SIG-M5 (cell line): ENCODE measurements around the gene LAMTOR5.
"Not testable (repeated sequence)": the region's sequence is repeated elsewhere in the genome, so short reads cannot be mapped to it uniquely, and the experiment has no call there.

Experiments used
- DNase-seq: peaks from one replicate; lab custom pipeline; 2025; lab: John Stamatoyannopoulos, UW

LAMTOR5 gene

GRCh38 chr1:110426854-110427253, 19.4 kb upstream of the LAMTOR5 start:
- no peak for DNase-seq

- no peak for DNase-seq
These were observed 18.2 kb upstream of the LAMTOR5 start for GRCh38 chr1:110425612-110426152.

GRCh38 chr1:110424699-110425611, 17.5 kb upstream of the LAMTOR5 start:
- no peak for DNase-seq

- DNase-seq = no peak
These were observed 13.6 kb upstream of the LAMTOR5 start for GRCh38 chr1:110420874-110421793.

GRCh38 chr1:110420023-110420662, 12.6 kb upstream of the LAMTOR5 start:
- no peak for DNase-seq

- no peak for DNase-seq
These were observed 11.2 kb upstream of the LAMTOR5 start for GRCh38 chr1:110418729-110419128.

- DNase-seq = not testable (repeated sequence)
These were observed 5.6 kb upstream of the LAMTOR5 start for GRCh38 chr1:110413045-110413444.

GRCh38 chr1:110412576-110412975, 5.1 kb upstream of the LAMTOR5 start:
- no peak for DNase-seq

GRCh38 chr1:110411173-110411735, 3.8 kb upstream of the LAMTOR5 start:
- no peak for DNase-seq

- DNase-seq = no peak
These were observed 1.8 kb upstream of the LAMTOR5 start for GRCh38 chr1:110409316-110409715.

GRCh38 chr1:110408488-110408887, 994 bp upstream of the LAMTOR5 start:
- no peak for DNase-seq

- DNase-seq = not testable (repeated sequence)
These were observed 1.1 kb downstream of the LAMTOR5 start for GRCh38 chr1:110406407-110406806.

GRCh38 chr1:110404401-110404800, 3.1 kb downstream of the LAMTOR5 start:
- no peak for DNase-seq

- DNase-seq = no peak
These were observed 3.7 kb downstream of the LAMTOR5 start for GRCh38 chr1:110403805-110404204.

GRCh38 chr1:110396259-110396958, 11.1 kb downstream of the LAMTOR5 start:
- not testable (repeated sequence) for DNase-seq

GRCh38 chr1:110394493-110394820, 13.0 kb downstream of the LAMTOR5 start:
- DNase-seq = no peak

- no peak for DNase-seq
These were observed 13.6 kb downstream of the LAMTOR5 start for GRCh38 chr1:110393691-110394492.

GRCh38 chr1:110393286-110393685, 14.2 kb downstream of the LAMTOR5 start:
- no peak for DNase-seq

GRCh38 chr1:110390692-110391245, 16.7 kb downstream of the LAMTOR5 start, which contains the start of gene SLC16A4:
Gene SLC16A4 (minus strand): TSS chr1:110391026. CDS start chr1:110389323, 1,703 bp downstream.
- no peak for DNase-seq

GRCh38 chr1:110390096-110390495, 17.4 kb downstream of the LAMTOR5 start:
- DNase-seq = no peak
